Measurements from ENCODE around the gene RILPL1.
"Not testable (repeated sequence)": the region's sequence is repeated elsewhere in the genome, so short reads cannot be mapped to it uniquely, and the experiment has no call there.

The RILPL1 gene

GRCh38 chr12:123530668-123531067 is 2.9 kb downstream of the RILPL1 start:
- no peak for DNase-seq (ENCODE audit: low read depth)

GRCh38 chr12:123529686-123530085 is 3.8 kb downstream of the RILPL1 start:
- DNase-seq (ENCODE audit: low read depth): no peak

GRCh38 chr12:123528858-123529257 is 4.7 kb downstream of the RILPL1 start:
- DNase-seq (ENCODE audit: low read depth): no peak

- no peak for DNase-seq (ENCODE audit: low read depth)
Measured at GRCh38 chr12:123526542-123527080, 6.9 kb downstream of the RILPL1 start.

DNA sequence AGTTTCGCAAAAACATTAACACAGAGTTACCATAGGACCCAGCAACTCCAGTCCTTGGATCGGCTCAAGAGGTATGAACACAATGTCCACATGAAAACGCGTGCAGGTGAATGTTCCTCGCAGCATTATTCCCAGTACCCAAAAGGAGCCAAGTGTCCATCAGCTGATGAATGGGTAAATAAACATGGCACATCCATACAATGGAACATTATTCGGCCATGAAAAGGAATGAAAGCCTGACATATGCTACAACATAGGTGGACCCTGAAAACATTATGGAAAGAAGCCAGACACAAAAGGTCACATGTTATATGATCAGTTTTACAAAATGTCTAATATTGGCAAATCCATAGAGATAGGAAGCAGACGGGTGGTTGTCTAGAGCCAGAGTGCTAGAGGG is 9.1 kb downstream of the RILPL1 start:
- DNase-seq (ENCODE audit: low read depth): no peak

- no peak for DNase-seq (ENCODE audit: low read depth)
Measured at GRCh38 chr12:123523518-123523917, 10.0 kb downstream of the RILPL1 start.

DNA sequence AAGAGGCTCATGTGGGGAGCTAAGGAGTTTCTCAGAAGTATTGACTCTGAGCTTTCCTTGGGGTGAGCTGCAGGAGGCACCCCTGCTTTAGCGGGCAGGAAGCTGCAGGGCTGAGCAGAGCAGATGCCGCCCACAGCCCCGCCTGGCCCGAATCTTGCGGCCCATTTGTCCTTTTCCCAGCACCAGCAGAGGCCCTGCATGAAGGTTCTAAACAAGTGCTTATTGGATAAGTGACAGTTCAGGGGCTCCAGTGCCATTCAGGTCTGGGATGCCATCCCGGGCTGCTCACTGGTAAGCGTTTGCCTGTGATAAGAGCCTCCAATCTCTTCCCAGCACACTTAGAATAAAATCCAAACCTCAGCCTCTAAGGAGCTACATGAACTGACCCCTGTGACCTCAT is 11.4 kb downstream of the RILPL1 start:
- no peak for DNase-seq (ENCODE audit: low read depth)

- DNase-seq (ENCODE audit: low read depth): no peak
Measured at GRCh38 chr12:123520567-123521474, 12.7 kb downstream of the RILPL1 start.

DNA sequence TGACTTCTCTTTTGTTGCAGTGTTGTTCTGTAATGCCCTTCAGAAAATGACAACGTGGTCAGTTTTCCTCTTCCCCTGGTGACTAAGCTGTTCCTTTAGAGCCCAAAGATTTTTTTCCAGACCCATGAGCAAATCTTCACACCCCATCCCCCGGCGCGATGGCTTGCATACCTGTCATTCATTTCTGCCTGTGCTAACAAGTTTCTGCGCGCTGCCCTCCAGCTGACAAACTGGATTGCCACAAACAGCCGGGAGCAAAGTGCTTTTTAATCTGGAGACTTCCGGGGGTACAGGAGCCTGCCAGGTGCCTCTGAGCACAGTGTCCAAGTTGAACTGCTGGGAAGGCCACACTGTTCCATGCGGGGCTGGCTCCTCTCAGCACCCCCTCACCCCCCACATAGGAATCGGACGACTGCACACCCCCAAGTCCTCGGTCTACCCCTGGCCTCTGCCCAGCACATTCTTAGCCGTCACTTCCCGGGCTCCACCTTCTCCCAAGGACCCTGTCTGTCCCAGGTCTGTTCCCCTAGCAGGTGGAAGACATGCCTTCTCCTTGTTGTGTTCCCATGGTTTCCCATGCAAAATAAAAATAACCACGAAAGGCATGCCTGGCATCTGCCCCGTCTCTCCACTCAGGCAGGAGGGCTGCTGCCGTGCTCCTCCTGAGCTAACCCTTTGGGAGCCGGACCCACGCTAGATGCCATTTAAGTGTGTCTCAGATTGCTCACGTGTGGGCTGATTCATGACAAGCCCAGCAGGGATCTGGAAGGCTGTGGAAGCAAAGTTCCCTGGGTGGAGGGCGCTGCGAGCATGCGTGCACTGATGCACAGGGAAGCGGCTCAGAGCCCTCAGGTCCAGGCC is 14.1 kb downstream of the RILPL1 start:
- DNase-seq (ENCODE audit: low read depth): peak; percentile 80

- no peak for DNase-seq (ENCODE audit: low read depth)
Measured at GRCh38 chr12:123516216-123516780, 17.2 kb downstream of the RILPL1 start.

GRCh38 chr12:123514582-123515221 is 18.8 kb downstream of the RILPL1 start:
- DNase-seq (ENCODE audit: low read depth): not testable (repeated sequence)

GRCh38 chr12:123513805-123514204 is 19.7 kb downstream of the RILPL1 start:
- no peak for DNase-seq (ENCODE audit: low read depth)

GRCh38 chr12:123512838-123513665 is 20.5 kb downstream of the RILPL1 start:
- DNase-seq (ENCODE audit: low read depth): no peak

DNA sequence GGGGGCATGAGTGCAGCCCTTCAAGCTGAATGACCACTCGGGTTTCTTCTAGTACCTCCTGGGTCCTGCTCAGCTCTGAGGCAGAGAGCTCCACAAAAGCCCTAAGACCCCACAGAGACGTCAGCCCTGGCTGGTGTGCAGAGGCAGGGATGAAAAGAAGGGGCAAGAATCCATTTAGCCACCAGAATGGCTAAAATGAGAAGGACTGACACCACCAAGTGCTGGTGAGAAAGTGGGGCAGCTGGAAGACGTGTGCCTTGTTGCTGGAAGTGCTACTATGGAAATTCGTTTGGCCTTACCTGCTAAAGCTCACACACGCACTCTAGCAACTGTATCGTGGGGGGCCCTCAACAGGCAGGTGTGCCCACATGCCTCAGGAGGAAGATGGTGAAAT is 26.7 kb downstream of the RILPL1 start:
- DNase-seq (ENCODE audit: low read depth): no peak

DNA sequence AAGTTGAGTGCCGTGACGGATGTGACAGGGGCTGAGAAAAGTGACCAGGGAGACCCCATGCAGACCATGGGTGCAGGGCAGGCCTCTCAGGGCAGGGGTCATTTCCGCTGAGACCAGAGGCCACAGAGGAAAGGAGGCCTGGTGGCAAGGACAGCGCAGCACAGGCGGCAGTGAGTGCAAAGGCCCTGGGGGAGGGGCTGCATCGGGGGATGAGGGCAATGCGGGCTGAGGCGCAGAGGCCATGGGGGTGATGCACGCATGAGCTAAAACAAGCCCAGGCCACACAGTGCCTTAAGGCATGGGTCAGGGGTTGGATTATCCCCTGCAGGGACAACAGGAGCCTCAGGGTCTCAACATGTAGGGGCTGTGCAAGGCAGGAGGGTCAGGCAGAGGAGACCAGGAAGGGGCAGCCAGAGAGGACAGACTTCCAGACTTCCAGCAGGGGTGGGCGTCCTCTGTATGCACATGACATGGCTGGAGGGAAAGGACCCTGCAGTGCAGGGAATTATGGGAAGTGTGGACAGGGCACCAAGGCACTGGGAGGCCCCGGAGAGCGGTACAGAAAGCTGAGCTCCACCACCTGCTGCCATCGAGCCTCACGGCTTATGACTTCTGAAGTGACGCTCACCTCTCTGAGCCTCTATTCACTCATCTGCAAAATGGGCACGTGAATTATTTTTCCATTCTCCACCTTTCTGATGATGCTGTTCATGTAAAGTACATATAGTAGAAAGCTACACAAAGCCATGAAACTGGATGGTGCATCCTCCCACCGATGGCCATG is 27.3 kb downstream of the RILPL1 start:
- no peak for DNase-seq (ENCODE audit: low read depth)

DNA sequence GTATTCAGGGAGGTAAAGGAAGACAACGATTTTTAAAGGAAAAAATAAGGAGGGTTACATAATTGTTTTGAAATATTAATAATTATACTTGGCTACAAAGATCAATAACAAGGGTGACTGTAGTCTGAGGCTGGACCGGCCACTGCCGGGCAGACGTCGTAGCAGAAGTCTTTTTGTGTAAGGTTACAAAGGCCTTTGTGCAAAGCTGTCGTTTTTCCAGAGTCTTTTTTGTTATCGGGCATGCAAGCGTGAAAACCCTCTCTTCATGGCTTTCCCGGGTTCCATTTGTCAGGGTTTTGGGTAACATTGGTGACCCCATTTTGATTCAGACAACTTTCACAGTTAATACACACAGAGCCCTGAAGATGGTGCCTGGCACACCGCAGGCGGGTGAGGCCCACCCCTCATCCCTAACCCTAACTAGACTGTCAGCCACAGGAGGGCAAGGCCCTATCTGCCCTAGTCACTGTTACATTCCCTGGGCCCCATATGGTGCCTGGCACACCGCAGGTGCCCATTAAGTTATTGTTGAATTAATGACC is 31.3 kb downstream of the RILPL1 start:
- DNase-seq (ENCODE audit: low read depth): no peak

- no peak for DNase-seq (ENCODE audit: low read depth)
Measured at GRCh38 chr12:123499332-123499731, 34.2 kb downstream of the RILPL1 start.

GRCh38 chr12:123498126-123498825 is 35.2 kb downstream of the RILPL1 start:
- no peak for DNase-seq (ENCODE audit: low read depth)

DNA sequence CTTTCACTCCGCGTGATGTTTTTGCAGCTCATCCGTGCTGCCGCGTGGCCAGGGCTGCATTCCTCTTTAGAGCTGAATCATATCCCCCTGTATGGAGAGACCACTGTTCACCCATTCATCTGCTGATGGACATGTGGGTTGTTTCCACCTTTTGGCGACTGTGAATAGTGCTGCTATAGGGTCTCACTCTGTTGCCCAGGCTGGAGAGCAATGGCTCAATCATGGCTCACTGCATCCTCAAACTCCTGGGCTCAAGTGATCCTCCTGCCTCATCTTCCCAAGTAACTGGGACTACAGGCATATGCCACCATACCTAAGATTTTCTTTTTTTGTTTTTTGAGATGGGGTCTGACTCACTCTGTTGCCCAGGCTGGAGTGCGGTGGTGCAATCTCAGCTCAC is 36.5 kb downstream of the RILPL1 start:
- no peak for DNase-seq (ENCODE audit: low read depth)
